T-helper 9 cell (primary cell): ENCODE data around the gene CTNND2.

Experiments used
- DNase-seq: peaks from one replicate; pipeline ENCODE4 v3.0.0-alpha.2; 2020

CTNND2 gene

GRCh38 chr5:11770310-11770709, 133.9 kb downstream of the CTNND2 start:
- DNase-seq = no peak

- no peak for DNase-seq
Measured at GRCh38 chr5:11760934-11761603, 143.2 kb downstream of the CTNND2 start.

DNA sequence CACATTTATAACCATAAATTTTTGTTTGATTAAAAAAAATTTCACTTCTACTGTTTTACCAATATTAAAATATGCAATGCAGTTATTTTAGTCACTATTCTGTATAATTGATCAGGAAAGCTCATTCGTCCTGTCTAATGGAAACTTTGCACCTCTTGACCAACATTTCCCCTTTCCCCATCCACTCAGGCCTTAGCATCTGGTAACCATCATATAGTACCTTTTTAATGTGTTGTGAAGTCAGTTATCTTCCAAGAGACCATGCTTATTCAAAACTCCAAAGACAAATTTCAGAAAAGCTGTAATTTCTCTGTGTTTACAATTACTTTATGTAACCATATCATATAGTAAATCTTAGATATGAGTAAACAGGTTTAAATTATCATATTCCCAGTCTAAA, 145.9 kb downstream of the CTNND2 start:
- no peak for DNase-seq

DNA sequence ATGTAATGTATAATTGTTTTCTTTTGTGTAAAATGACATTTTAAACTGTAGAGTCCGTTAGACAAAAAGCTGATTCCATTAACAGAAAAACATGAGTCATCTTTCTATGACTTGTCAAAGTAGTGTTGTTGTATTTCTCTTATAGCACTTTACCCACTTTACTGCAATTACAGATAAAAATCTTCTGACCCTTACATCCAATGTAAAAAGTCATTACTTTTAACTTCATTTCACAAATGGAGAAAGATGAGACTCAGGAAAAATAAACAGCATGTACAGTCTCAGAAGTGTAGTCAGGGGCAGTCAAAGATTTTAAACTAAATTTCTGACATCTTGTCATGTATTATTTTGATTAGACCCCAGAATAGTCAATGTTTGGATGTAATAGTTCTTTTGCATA, 146.6 kb downstream of the CTNND2 start:
- no peak for DNase-seq

- no peak for DNase-seq
Measured at GRCh38 chr5:11737010-11737409, 167.2 kb downstream of the CTNND2 start.

DNA sequence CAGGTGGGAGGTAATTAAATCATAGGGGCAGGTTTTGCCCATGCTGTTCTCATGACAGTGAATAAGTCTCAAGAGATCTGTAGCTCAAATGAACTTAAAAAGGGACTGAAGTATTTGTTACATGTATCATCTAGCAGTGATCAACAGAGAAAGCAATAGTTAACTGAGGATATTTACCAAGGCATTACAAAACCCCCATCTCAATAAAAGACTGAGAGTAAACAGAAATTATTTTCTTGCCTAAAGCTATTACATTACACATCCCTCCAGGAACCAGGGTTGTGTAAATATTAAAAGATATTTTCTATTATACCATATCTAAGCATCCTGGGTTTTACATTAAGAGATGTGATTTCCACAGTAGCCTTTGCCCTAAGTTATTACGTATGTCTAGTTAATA, 169.9 kb downstream of the CTNND2 start:
- DNase-seq = no peak

DNA sequence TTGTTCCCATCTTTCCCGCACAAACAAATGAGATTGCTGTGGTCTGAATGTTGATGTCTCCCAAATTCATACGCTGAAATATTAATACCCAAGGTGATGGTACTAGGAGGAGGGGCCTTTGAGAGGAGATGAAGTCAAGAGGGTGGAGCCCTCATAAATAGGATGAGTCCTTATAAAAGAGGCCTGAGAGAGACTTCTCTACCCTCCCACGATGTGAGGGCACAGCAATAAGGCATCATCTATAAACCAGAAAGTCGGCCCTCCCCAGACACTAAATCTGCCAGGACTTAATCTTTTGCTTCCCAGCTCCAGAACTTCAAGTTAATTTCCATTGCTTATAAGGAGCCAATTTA, 170.4 kb downstream of the CTNND2 start:
- DNase-seq = no peak

DNA sequence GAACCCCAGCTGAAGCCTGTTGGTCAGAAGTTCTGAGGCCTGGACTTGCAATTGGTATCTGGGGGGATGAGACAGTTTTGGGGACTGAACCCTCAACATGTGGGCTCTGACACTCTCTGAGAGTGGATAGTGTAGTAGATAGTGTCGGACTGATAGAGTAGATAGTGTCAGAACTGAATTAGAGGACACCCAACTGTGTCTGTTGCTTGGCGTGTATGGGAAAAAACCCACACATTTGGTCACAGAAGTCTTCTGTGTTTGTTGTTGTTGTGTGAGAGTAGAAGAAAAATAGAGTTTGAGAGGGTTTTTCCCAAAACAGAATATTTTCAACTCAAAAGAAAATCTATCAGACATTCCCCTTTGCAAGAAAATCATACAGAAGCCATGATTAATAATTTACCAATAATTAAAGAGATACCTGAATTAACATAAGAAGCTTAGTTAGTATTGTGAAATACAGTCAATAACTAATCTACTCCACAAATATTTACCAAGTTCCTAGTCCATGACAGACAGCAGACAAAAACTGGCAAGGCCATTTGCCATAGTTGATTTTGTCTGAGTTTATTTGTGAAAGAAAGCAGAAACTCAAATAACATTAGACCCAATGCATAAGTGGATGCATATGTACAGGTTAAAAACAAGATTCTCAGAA, 170.9 kb downstream of the CTNND2 start:
- no peak for DNase-seq

GRCh38 chr5:11724940-11725339, 179.3 kb downstream of the CTNND2 start:
- no peak for DNase-seq

- no peak for DNase-seq
Measured at GRCh38 chr5:11719888-11720481, 184.3 kb downstream of the CTNND2 start.

DNA sequence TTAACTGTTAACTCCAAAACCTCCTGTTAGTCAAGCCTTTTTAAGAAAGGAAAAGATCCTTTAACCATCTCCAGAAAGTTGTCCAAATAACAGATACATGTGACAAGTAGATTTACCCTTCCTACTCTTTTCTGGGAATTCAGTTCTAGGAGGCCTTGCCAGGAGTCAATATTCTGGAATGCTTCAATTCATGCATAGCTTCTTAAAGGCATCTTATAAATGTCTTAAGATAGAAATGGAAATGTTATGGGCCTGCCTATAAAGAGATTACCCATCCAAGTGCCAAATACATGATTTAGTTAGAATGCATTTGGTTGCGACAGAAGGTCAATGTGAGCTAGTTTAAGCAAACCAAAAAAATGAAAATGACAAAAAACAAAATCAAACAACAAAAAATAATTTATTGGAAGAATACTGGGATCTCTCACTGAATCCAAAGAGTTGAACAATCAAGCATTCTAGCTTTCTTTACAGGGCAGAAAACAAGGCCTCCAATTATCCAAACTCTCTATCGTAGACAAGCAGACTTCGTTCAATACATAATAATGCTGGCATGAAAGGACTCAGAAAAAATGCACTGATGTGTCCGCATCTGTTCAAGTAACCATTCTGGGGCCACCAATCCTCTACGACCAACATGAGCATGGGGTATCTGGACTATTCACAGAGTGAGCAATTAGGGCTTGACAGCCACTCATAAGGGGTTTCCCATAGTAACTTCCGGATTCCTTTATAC, 188.6 kb downstream of the CTNND2 start:
- no peak for DNase-seq

DNA sequence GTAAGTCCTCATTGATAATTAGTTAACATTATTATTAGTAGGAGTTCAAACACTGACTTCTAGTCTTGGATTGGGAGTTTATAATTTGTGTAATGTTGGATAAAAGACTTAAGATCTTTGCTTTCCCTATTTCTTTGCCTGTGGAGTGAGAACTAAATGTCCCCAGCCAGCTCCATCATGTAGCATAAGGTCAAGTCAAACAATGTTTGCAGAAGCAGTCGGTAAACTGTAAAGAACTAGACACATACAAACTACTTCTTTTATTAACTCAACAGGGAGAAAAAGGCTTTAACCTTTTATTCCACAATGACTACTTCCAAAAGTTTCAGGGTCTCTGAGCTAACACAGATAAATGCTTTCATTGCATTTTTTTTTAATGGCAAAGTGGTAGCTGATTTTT, 192.3 kb downstream of the CTNND2 start:
- DNase-seq = no peak

- DNase-seq = no peak
Measured at GRCh38 chr5:11709021-11709420, 195.2 kb downstream of the CTNND2 start.

DNA sequence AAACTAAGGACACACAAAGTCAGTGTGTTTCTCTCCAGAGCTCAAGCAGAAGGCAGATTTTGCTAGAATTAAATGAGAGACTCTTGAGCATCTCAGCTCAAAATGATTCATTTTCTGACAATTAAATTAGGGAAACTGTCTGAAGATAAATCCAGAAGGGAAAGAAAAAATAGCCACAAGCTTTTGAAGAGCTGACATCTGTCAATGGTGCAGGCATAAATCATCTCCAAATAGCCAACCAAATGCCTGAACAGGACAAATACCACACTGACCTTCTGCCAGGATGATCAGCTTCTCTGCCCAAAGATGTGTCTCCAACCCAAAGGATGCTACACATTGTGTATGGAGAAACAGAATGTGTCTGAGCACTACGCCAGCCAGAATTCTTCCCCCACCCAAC, 199.3 kb downstream of the CTNND2 start:
- no peak for DNase-seq

DNA sequence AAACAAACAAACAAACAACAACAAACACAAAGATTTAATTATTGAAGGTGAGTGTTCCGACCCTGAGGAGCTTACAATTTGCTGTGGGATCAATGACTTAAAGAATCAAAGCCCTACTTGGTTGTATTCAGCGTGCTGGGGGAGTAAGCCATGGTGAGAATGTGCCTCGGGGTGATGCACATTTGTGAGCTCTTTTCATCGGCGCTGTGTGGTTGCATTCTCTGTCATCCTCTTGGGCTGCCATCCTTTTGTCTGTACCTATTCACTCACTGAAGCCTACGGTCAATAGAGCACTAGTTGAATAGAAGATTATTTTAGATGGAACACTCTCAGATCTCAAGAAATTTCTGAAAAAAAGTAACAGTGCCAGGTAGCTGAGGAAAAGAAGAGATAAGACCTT, 203.9 kb downstream of the CTNND2 start:
- no peak for DNase-seq

DNA sequence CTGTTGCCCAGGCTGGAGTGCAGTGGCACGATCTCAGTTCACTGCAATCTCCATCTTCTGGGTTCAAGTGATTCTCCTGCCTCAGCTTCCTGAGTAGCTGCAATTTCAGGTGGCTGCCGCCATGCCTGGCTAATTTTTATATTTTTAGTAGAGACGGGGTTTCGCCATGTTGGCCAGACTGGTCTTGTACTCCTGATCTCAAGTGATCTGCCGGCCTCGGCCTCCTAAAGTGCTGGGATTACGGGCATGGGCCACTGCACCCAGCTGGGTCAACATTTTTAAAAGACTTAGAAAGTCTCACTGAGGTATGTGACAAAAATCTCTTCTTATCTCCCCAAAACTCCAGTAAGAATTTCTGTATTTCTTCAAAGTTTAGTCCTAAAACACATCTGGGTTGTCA, 211.6 kb downstream of the CTNND2 start:
- no peak for DNase-seq

- DNase-seq = no peak
Measured at GRCh38 chr5:11687498-11687897, 216.7 kb downstream of the CTNND2 start.

GRCh38 chr5:11684607-11685006, 219.6 kb downstream of the CTNND2 start:
- DNase-seq = no peak

DNA sequence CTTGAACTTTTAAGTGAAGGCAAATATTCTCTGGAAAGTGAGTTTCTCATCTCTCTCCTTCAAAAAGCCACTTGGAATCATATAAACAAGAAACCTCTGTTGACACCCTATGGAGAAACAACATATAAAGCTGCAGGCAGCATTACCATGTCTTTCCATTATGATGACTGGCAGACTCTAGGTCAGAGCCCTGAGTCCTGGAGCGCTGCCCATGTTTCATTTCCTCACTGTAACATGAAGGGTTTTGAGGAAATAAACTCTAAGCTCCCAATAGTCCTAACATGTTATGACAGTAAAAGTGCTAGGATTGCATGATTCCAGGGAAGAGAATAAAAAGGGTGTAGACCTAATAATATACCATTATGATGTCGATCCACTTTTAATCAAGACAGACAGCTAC, 220.6 kb downstream of the CTNND2 start:
- DNase-seq = no peak

DNA sequence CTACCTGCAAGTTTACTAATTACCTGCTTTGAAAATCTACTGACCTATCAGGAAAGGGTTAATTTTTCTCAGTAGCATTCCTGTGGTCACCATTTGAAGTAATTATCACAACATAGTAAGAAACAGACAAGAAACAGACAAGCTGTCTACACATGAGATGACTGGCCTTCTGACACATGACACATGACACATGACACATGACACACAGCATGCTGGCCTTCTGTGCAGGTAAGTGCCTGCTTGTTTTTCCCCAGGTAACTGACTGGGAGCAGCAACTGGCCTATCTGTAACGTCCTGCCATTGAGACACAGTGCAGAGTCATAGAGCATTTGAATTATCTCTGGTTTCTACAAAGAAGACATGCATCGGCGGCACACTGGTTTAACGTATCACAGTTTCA, 222.4 kb downstream of the CTNND2 start:
- no peak for DNase-seq

DNA sequence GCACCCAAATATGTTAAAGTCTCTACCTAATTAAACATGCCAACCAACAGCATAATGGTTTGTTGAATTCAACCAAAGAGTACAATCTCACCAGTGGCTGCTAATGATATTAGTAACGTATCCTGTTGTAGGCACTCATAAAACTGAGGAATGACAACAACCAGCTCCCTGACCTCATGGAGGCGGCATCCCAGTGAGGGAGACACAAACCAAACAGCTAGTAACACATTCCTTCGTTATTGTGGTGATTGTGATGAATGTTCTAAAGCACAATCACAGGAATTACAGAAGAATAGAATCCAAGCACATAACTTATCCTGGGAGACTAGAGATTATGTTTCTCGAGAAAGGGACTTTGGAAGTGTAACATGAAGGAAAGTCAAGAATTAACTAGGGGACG, 224.6 kb downstream of the CTNND2 start:
- DNase-seq = no peak

DNA sequence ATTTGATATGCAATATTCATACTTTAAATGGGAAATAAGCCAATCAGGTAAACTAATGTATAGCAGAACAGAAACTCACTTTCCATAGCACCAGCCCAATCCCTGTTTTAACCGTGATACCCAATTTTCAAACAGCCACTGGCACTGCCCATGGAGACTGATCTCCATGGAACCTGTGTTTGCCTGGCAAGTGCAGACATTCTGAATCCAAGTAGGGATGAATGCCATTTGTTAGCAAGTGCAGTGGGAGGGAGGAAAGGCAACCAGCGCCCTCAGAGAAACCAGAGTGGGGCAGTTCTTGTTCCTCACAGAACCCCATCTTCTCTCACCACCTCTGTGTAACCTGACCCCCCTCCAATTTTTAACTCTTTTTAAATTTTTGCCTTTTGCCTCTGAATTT, 229.1 kb downstream of the CTNND2 start:
- no peak for DNase-seq

- no peak for DNase-seq
Measured at GRCh38 chr5:11672385-11673085, 231.7 kb downstream of the CTNND2 start.
